Cardiac muscle cell (in vitro differentiated cells and primary cell): ENCODE results near the gene CADPS2. TPM values are rescaled to one million over a fixed set of nuclear protein-coding genes. Genes with fewer than 3 reads are reported as not detected.

Source experiments
- DNase-seq, 2 donors: peaks; one replicate each; pipeline versions ENCODE4 v3.0.0 to v3.0.0-alpha.2; 2010 to 2017; ENCODE audit warnings: low read depth in 1 of 2, low spot score in 1 of 2
- H3K27ac ChIP-seq: fragments of 200-600 bp; sonication (generic); 2 replicates; pipeline ENCODE4 v1.5.1; 2016
- H3K27me3 ChIP-seq: fragments of 200-600 bp; sonication (generic); 2 replicates; pipeline ENCODE4 v1.6.0; 2016; ENCODE audit warnings: control low read depth
- H3K36me3 ChIP-seq: fragments of 200-600 bp; sonication (generic); 2 replicates; pipeline ENCODE4 v1.5.1; 2016; ENCODE audit warnings: control low read depth
- H3K4me1 ChIP-seq: fragments of 200-600 bp; sonication (generic); 2 replicates; pipeline ENCODE4 v1.8.1; 2017; ENCODE audit warnings: low read depth, mild to moderate bottlenecking, mixed run types
- H3K4me3 ChIP-seq: fragments of 200-600 bp; sonication (generic); 2 replicates; pipeline ENCODE4 v1.5.1; 2016; ENCODE audit warnings: mild to moderate bottlenecking
- H3K9me3 ChIP-seq: fragments of 200-600 bp; sonication (generic); 2 replicates; pipeline ENCODE4 v1.5.1; 2017; ENCODE audit warnings: low read depth, mild to moderate bottlenecking, control low read depth
- polyA plus RNA-seq: library from polyadenylated mRNA; unstranded; fragments of >200 nt; fragmentation: Nextera tagmentation; extraction: Ambion mirVana; gene quantifications from 2 replicates; pipeline ENCODE4 v1.2.1, GENCODE V29; 2016
- total RNA-seq: library from RNA; depleted of rRNA; stranded (reverse); fragments of >200 nt; gene quantifications from 2 replicates; pipeline ENCODE4 v1.2.3, GENCODE V29; 2016
- TF ChIP-seq, protein P1 (sequence below): IDR thresholded peaks from 2 replicates; pipeline ENCODE4 v1.5.1; 2012; ENCODE audit warnings: low read depth, mild to moderate bottlenecking, low read length

The CADPS2 gene
- total and polyA plus RNA-seq, 2 experiments from 2014 or later, result 15.0 to 17.2 TPM

DNA sequence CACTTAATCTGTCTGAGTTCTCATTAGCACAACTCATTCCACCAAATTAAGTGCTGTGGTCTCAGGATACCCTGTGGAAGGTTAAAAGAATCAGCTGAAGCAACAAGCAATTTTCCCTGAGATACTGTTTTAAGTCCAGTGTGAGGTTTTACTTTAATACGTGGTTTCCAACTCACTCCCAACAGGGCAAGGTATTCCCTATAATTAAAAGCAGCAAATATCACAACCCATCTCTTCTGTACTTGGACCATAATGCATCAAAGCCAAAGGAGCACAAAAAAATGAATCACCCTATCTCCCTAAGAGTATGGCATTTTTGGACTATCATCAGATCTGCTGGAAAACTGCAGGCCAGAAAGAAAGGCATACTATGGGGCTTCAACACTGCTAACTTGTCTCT, 4.9 kb downstream of the CADPS2 start:
- no peak for DNase-seq
- TF ChIP-seq, protein P1, sequence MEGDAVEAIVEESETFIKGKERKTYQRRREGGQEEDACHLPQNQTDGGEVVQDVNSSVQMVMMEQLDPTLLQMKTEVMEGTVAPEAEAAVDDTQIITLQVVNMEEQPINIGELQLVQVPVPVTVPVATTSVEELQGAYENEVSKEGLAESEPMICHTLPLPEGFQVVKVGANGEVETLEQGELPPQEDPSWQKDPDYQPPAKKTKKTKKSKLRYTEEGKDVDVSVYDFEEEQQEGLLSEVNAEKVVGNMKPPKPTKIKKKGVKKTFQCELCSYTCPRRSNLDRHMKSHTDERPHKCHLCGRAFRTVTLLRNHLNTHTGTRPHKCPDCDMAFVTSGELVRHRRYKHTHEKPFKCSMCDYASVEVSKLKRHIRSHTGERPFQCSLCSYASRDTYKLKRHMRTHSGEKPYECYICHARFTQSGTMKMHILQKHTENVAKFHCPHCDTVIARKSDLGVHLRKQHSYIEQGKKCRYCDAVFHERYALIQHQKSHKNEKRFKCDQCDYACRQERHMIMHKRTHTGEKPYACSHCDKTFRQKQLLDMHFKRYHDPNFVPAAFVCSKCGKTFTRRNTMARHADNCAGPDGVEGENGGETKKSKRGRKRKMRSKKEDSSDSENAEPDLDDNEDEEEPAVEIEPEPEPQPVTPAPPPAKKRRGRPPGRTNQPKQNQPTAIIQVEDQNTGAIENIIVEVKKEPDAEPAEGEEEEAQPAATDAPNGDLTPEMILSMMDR, result no peak
- H3K9me3 ChIP-seq, result no peaks in the 10 kb centered on the region
- peaks cover 18% of the 10 kb centered on the region for H3K27me3 ChIP-seq
- H3K36me3 ChIP-seq, result no peaks in the 10 kb centered on the region
- no peak overlapping the region for H3K27ac ChIP-seq
- H3K4me1 ChIP-seq, result peaks cover 5% of the 10 kb centered on the region
- no peak overlapping the region for H3K4me3 ChIP-seq

GRCh38 chr7:122869260-122869659, 17.0 kb downstream of the CADPS2 start:
- TF ChIP-seq, protein P1, result no peak
- no peak for DNase-seq

GRCh38 chr7:122867471-122867980, 18.7 kb downstream of the CADPS2 start:
- Histone ChIP-seq H3K4me3 (no peak overlapping the region), H3K27ac (no peak overlapping the region), H3K4me1 (no peaks in the 10 kb centered on the region), H3K9me3 (no peaks in the 10 kb centered on the region), H3K36me3 (no peaks in the 10 kb centered on the region), H3K27me3 (no peaks in the 10 kb centered on the region)
- DNase-seq, result no peak
- TF ChIP-seq, protein P1, result no peak

More at GRCh38 chr7:122869260-122869659, 17.0 kb downstream of the CADPS2 start:
- H3K36me3 ChIP-seq, result no peaks in the 10 kb centered on the region
- H3K9me3 ChIP-seq, result no peaks in the 10 kb centered on the region
- H3K27me3 ChIP-seq, result no peaks in the 10 kb centered on the region
- no peaks in the 10 kb centered on the region for H3K4me1 ChIP-seq
- H3K4me3 ChIP-seq, result no peak overlapping the region
- no peak overlapping the region for H3K27ac ChIP-seq

GRCh38 chr7:122864838-122865237, 21.4 kb downstream of the CADPS2 start:
- Histone ChIP-seq H3K9me3 (no peaks in the 10 kb centered on the region), H3K4me3 (no peak overlapping the region), H3K4me1 (peaks cover 5% of the 10 kb centered on the region), H3K27me3 (no peaks in the 10 kb centered on the region), H3K27ac (no peak overlapping the region), H3K36me3 (no peaks in the 10 kb centered on the region)
- TF ChIP-seq, protein P1, result no peak
- no peak for DNase-seq

- Histone ChIP-seq H3K36me3 (no peaks in the 10 kb centered on the region), H3K4me1 (peaks cover 13% of the 10 kb centered on the region), H3K27me3 (no peaks in the 10 kb centered on the region), H3K9me3 (no peaks in the 10 kb centered on the region), H3K4me3 (no peak overlapping the region), H3K27ac (no peak overlapping the region)
- DNase-seq, result peak in 1 of 2 donors; percentile 2
- TF ChIP-seq, protein P1, result no peak
Measured at GRCh38 chr7:122864016-122864415, 22.2 kb downstream of the CADPS2 start.
